ENCODE data around the gene OR13C8.

DNA sequence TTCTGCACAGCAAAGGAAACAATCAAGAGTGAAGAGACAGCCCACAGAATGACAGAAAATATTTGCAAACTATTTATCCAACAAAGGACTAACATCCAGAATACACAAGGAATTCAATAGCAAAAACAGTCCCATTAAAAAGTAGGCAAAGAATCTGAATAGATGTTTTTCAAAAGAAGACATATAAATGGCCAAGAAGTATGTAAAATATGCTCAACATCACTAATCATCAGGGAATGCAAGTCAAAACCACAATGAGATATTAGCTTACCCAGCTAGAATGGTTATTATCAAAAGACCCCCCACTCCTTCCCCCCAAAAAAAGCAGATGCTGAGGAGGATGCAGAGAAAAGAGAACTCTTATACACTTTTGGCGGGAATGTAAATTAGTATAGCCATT, 13.4 kb upstream of the OR13C8 start:
- TF ChIP-seq CTCF (IDR thresholded peaks at IDR 0.05) (no peak), POLR2A (IDR thresholded peaks at IDR 0.05) (no peak)
